Ishikawa (cell line): ENCODE results near the gene RBM38.

ENCODE experiments used
- CEBPB ChIP-seq: IDR thresholded peaks from 2 replicates; pipeline ENCODE4 v1.6.1; 2012
- CREB1 ChIP-seq: IDR thresholded peaks from 2 replicates; pipeline ENCODE4 v1.6.1; 2012; ENCODE audit warnings: low read depth
- EGR1 ChIP-seq: IDR thresholded peaks from 2 replicates; pipeline ENCODE4 v1.6.1; 2012
- EP300 ChIP-seq: IDR thresholded peaks from 2 replicates; pipeline ENCODE4 v1.6.1; 2012; ENCODE audit warnings: borderline replicate concordance
- FOXM1 ChIP-seq: IDR thresholded peaks from 2 replicates; pipeline ENCODE4 v1.6.1; 2012; ENCODE audit warnings: low read depth, borderline replicate concordance
- NFIC ChIP-seq: IDR thresholded peaks from 2 replicates; pipeline ENCODE4 v1.6.1; 2012
- RAD21 ChIP-seq: IDR thresholded peaks from 2 replicates; pipeline ENCODE4 v1.6.1; 2012; ENCODE audit warnings: low read depth
- TAF1 ChIP-seq: IDR thresholded peaks from 2 replicates; pipeline ENCODE4 v1.6.1; 2012; ENCODE audit warnings: low read depth, mild to moderate bottlenecking
- TCF12 ChIP-seq: IDR thresholded peaks from 2 replicates; pipeline ENCODE4 v1.6.1; 2012; ENCODE audit warnings: low read depth
- TEAD4 ChIP-seq: IDR thresholded peaks from 2 replicates; pipeline ENCODE4 v1.6.1; 2012
- YY1 ChIP-seq: IDR thresholded peaks from 2 replicates; pipeline ENCODE4 v1.6.1; 2012; ENCODE audit warnings: low read depth
- ZBTB7A ChIP-seq: IDR thresholded peaks from 2 replicates; pipeline ENCODE4 v1.6.1; 2012; ENCODE audit warnings: low read depth
- TF ChIP-seq, protein P1 (sequence below): IDR thresholded peaks from 2 replicates; pipeline ENCODE4 v1.6.1; 2012
- TF ChIP-seq, protein P2 (sequence below): IDR thresholded peaks from 2 replicates; pipeline ENCODE4 v1.6.1; 2012; ENCODE audit warnings: low read depth, mild to moderate bottlenecking
- TF ChIP-seq, protein P3 (sequence below): IDR thresholded peaks from 2 replicates; pipeline ENCODE4 v1.6.1; 2012

The RBM38 gene

DNA sequence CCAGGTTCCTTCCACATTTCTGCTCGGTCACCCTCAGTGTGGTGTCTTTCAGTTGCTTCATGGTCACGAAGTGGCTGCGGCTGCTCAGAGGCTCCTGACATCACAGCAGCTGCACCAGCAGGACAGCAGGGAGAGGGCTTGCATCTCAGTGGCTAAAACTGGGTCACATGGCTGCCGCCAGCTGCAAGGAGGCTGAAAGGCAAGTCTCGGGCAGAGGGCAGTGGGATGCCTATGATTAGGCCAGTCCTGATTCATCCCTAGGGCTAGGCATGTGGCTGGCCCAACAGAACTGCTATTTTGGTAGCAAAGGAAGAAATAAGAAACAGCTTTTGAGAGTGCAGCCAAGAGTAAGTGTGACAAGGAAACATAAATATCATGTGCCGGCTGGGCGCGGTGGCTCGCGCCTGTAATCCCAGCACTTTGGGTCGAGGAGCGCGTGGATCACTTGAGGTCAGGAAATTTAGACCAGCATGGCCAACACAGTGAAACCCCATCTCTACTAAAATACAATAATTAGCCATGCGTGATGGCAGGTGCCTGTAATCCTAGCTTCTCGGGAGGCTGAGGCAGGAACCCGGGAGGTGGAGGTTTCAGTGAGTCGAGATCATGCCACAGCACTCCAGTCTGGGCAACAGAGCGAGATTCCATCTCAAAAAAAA lies 46.6 kb downstream of the RBM38 start:
- TF ChIP-seq, protein P1, sequence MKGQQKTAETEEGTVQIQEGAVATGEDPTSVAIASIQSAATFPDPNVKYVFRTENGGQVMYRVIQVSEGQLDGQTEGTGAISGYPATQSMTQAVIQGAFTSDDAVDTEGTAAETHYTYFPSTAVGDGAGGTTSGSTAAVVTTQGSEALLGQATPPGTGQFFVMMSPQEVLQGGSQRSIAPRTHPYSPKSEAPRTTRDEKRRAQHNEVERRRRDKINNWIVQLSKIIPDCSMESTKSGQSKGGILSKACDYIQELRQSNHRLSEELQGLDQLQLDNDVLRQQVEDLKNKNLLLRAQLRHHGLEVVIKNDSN, result peak; percentile 43
- TF ChIP-seq TEAD4, result no peak

DNA sequence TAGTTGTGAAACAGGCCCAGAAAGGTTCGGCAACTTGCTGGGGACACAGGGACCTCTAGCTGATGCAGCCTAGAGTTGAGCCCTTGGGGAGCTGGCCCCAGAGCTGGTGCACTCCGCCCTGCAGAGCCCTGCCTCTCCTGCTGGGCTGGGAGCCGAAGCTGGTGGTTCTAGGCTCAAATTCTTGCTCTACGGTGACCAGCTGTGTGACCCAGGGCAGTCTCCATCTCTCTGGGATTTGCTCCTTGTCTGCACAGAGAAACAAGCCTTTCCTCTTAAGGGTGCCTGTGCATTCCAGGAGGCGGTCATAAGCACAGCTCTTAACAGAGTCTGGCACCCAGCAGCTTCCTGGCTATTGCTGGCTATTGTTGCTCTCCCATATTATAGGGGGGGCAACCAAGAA lies 47.4 kb downstream of the RBM38 start:
- TF ChIP-seq FOXM1 (no peak), YY1 (no peak), ZBTB7A (no peak), TAF1 (no peak), CREB1 (no peak), EP300 (no peak), CEBPB (no peak), RAD21 (no peak), EGR1 (no peak), TEAD4 (no peak), TCF12 (no peak), NFIC (no peak)
- TF ChIP-seq, protein P2, sequence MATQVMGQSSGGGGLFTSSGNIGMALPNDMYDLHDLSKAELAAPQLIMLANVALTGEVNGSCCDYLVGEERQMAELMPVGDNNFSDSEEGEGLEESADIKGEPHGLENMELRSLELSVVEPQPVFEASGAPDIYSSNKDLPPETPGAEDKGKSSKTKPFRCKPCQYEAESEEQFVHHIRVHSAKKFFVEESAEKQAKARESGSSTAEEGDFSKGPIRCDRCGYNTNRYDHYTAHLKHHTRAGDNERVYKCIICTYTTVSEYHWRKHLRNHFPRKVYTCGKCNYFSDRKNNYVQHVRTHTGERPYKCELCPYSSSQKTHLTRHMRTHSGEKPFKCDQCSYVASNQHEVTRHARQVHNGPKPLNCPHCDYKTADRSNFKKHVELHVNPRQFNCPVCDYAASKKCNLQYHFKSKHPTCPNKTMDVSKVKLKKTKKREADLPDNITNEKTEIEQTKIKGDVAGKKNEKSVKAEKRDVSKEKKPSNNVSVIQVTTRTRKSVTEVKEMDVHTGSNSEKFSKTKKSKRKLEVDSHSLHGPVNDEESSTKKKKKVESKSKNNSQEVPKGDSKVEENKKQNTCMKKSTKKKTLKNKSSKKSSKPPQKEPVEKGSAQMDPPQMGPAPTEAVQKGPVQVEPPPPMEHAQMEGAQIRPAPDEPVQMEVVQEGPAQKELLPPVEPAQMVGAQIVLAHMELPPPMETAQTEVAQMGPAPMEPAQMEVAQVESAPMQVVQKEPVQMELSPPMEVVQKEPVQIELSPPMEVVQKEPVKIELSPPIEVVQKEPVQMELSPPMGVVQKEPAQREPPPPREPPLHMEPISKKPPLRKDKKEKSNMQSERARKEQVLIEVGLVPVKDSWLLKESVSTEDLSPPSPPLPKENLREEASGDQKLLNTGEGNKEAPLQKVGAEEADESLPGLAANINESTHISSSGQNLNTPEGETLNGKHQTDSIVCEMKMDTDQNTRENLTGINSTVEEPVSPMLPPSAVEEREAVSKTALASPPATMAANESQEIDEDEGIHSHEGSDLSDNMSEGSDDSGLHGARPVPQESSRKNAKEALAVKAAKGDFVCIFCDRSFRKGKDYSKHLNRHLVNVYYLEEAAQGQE, result no peak
- TF ChIP-seq, protein P3, sequence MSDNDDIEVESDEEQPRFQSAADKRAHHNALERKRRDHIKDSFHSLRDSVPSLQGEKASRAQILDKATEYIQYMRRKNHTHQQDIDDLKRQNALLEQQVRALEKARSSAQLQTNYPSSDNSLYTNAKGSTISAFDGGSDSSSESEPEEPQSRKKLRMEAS, result no peak
- TF ChIP-seq, protein P1, result no peak

DNA sequence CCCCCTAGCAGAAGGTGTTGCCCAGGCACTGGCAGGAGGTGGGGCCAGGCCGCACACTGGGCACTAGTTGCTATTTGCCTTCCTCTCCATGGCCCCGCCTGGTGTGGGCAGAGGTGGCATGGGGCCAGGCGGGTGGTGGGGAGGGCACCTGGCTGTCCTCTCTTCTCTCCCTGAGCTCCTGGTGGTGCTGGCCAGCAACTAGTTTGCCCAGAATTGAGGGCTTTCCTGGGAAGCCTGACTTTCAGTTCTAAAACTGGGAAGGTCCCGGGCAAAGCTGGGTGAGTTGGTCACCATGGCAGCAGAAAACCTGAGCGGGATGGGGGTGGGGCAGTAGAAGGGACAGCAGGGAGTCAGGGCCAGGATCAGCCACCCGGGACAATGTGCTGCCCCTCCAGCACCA lies 48.2 kb downstream of the RBM38 start:
- no peak for TF ChIP-seq CREB1
- peak; percentile 20; the same call in 1 of the 2 replicates for TF ChIP-seq RAD21
- TF ChIP-seq TCF12, result peak; percentile 40; the same call in 1 of the 2 replicates
- TF ChIP-seq YY1, result no peak
- TF ChIP-seq TAF1, result no peak
- TF ChIP-seq CEBPB, result no peak
- peak; percentile 86 for TF ChIP-seq NFIC
- TF ChIP-seq EGR1, result no peak
- TF ChIP-seq EP300, result peak; percentile 32; the same call in 1 of the 2 replicates
- TF ChIP-seq, protein P2, result peak; percentile 44; the same call in 1 of the 2 replicates
- TF ChIP-seq, protein P3, result 0 out of 2 replicates have a peak, but pooled peaks have one; percentile 24
- TF ChIP-seq, protein P1, result no peak
- TF ChIP-seq FOXM1, result no peak
- TF ChIP-seq ZBTB7A, result no peak
- no peak for TF ChIP-seq TEAD4

DNA sequence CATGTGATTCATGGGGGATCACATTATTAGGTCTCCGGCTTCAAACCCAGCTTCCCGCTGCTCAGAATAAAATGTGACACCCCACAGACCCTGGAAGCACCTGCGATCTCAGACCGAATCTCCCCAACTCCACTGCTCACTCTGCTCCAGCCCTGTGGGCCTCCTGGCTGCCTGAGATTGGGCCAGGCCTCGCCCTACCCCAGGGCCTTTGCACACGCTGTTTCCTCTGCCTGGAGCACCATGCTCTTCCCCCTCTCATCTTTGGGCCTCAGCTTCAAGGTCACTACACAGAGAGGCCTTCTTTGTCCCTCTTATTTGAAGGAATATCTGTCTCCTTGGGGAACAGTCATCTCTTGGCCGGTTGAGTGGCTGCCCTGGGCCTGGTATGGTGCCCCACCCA lies 48.8 kb downstream of the RBM38 start:
- TF ChIP-seq TCF12, result no peak
- no peak for TF ChIP-seq ZBTB7A

DNA sequence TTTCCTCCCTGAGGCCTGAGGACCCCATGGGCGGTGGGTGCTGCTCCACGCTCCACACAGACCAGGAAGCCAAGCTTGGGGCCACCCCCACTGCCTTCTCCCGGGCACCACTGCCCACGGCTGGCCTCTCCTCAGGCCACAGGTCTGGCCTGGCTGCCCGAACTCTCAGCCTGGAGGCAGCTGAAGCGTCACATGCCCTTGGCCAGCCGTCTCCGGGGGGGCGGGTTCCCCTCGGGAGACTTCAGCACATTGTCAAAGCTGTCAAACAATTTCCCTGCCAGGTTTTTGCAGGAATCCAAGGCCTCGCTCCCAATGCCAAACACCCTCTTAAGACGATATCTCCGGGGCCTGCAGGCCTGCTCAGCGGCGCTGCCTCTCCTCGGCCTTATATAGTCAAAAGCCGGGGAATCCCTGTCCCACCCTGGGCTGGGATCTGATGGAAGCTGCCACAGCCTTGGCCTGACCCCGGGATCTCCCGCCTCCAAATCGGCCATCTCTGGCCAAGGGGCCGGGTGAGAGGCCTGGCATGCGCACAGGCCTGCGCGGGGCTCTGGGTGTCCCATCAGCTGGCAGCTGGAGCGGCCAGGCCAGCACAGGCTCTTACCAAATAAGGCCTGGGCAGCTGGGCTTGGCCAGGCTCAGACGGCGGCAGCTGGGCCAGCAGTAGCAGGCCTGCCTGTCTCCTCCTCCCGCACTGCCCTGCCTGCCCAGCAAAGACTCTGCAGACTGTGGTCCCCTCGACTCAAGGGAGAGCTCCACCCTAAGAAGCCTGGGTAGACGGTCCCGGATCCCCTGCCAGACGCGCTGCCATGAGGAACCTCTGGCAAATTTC lies 49.7 kb downstream of the RBM38 start:
- no peak for TF ChIP-seq TCF12
- TF ChIP-seq, protein P3, result peak; percentile 37; the same call in 1 of the 2 replicates
- TF ChIP-seq TEAD4, result no peak
- 0 out of 2 replicates have a peak, but pooled peaks have one; percentile 37 for TF ChIP-seq EP300
- TF ChIP-seq EGR1, result no peak
- no peak for TF ChIP-seq YY1
- TF ChIP-seq, protein P1, result no peak
- TF ChIP-seq NFIC, result peak; percentile 20; the same call in 1 of the 2 replicates
